HepG2 (cell line): Measurements from ENCODE around the gene UBE2M. TPM values are rescaled to one million over a fixed set of nuclear protein-coding genes. Genes with fewer than 3 reads are reported as not detected.

ENCODE experiments used
- ARID5B ChIP-seq: IDR thresholded peaks from 2 replicates; pipeline ENCODE4 v1.4.0; 2020; ENCODE audit warnings: mild to moderate bottlenecking, missing genetic modification reagents
- FOXJ3 ChIP-seq: sonication (generic); formaldehyde crosslinking; IDR thresholded peaks from 2 replicates; pipeline ENCODE4 v1.4.0; 2020; ENCODE audit warnings: missing genetic modification reagents, mild to moderate bottlenecking, borderline replicate concordance
- FOXP1 ChIP-seq, 2 experiments: fragments of 450-650 bp in 1 of 2; IDR thresholded peaks; 2 replicates each; pipeline ENCODE4 v1.6.1; 2017 to 2018; ENCODE audit warnings: antibody characterized with exemption in 1 of 2
- ONECUT2 ChIP-seq: sonication (generic); formaldehyde crosslinking; IDR thresholded peaks from 2 replicates; pipeline ENCODE4 v1.4.0; 2020; ENCODE audit warnings: missing genetic modification reagents
- RXRB ChIP-seq: IDR thresholded peaks from 2 replicates; pipeline ENCODE4 v1.6.1; 2016; ENCODE audit warnings: borderline replicate concordance, missing genetic modification reagents, missing compliant biosample characterization
- SOX5 ChIP-seq: IDR thresholded peaks from 2 replicates; pipeline ENCODE4 v1.6.1; 2016; ENCODE audit warnings: borderline replicate concordance
- SPEN ChIP-seq: sonication (generic); formaldehyde crosslinking; IDR thresholded peaks from 2 replicates; pipeline ENCODE4 v1.5.1; 2020; ENCODE audit warnings: low read depth, mild to moderate bottlenecking, missing genetic modification reagents
- SSRP1 ChIP-seq: IDR thresholded peaks from 2 replicates; pipeline ENCODE4 v1.6.1; 2016; ENCODE audit warnings: control low read depth
- TFE3 ChIP-seq: IDR thresholded peaks from 2 replicates; pipeline ENCODE4 v1.6.1; 2016
- THAP9 ChIP-seq: sonication (generic); formaldehyde crosslinking; IDR thresholded peaks from 2 replicates; pipeline ENCODE4; 2020; ENCODE audit warnings: missing genetic modification reagents, mild to moderate bottlenecking, borderline replicate concordance
- U2AF1 ChIP-seq: fragments of 200-400 bp; formaldehyde crosslinking; optimal IDR thresholded peaks from 2 replicates; pipeline ENCODE3; 2017; ENCODE audit warnings: mild to moderate bottlenecking, low read depth, low read length
- XRCC5 ChIP-seq: fragments of 200-400 bp; formaldehyde crosslinking; optimal IDR thresholded peaks from 2 replicates; pipeline ENCODE3; 2017; ENCODE audit warnings: mild to moderate bottlenecking, low read length
- YEATS4 ChIP-seq: sonication (generic); formaldehyde crosslinking; IDR thresholded peaks from 2 replicates; pipeline ENCODE4 v1.4.0; 2020; ENCODE audit warnings: missing genetic modification reagents, borderline replicate concordance
- ZBTB7A ChIP-seq: sonication (generic); formaldehyde crosslinking; IDR thresholded peaks from 2 replicates; pipeline ENCODE4 v1.8.0; 2022; ENCODE audit warnings: mild to moderate bottlenecking, missing genetic modification reagents
- ZNF512B ChIP-seq: sonication (generic); formaldehyde crosslinking; IDR thresholded peaks from 2 replicates; pipeline ENCODE4 v1.5.1; 2020; ENCODE audit warnings: missing genetic modification reagents, mild to moderate bottlenecking, borderline replicate concordance
- ZNF556 ChIP-seq: sonication (generic); formaldehyde crosslinking; IDR thresholded peaks from 2 replicates; pipeline ENCODE4 v1.4.0; 2020; ENCODE audit warnings: mild to moderate bottlenecking, missing genetic modification reagents, borderline replicate concordance
- ZNF878 ChIP-seq: sonication (generic); formaldehyde crosslinking; IDR thresholded peaks from 2 replicates; pipeline ENCODE4 v1.8.1; 2023; ENCODE audit warnings: mild to moderate bottlenecking, missing genetic modification reagents, moderate library complexity
- polyA plus RNA-seq, 8 experiments: library from polyadenylated mRNA; depleted of rRNA in 3 of 8; stranded (reverse) in 7 of 8; unstranded in 1 of 8; fragments of >200 nt; fragmentation: Illumina TruSeq in 4 of 8; extraction: Trizol in 4 of 8; gene quantifications; 2 replicates each; pipeline versions ENCODE4 v1.2.1 to v1.2.3, GENCODE V29; 2011 to 2016; ENCODE audit warnings: low read depth in 4 of 8, missing spikeins in 1 of 8, mixed read lengths in 1 of 8; ENCODE audit not compliant: insufficient read depth in 1 of 8
- total RNA-seq, 5 experiments: library from RNA; depleted of rRNA; stranded (reverse); fragments of >200 nt; fragmentation: Illumina TruSeq; extraction: Trizol; gene quantifications; 2 replicates each; pipeline ENCODE4 v1.2.3, GENCODE V29; 2016; ENCODE audit warnings: low read depth in 1 of 5

UBE2M gene
- total and polyA plus RNA-seq, 2 of the 13 experiments (the other 11 are each of a cell fraction or from before 2014, with no cell fraction given) = 36.2 to 50.3 TPM

- TF ChIP-seq FOXP1 (IDR thresholded peaks at IDR 0.05) (no peak), FOXP1 (CRISPR knock-in tag; IDR thresholded peaks at IDR 0.05) (peak; percentile 30; the same call in 1 of the 2 replicates), YEATS4 (CRISPR knock-in tag) (peak; percentile 98), THAP9 (peak; percentile 98), SOX5 (CRISPR knock-in tag) (peak; percentile 55; the same call in 1 of the 2 replicates), ARID5B (CRISPR knock-in tag) (peak; percentile 81), FOXJ3 (CRISPR knock-in tag) (peak; percentile 81), XRCC5 (peak; percentile 99), SPEN (peak; percentile 99), ONECUT2 (CRISPR knock-in tag) (0 out of 2 replicates have a peak, but pooled peaks have one; percentile 46), ZNF512B (CRISPR knock-in tag) (0 out of 2 replicates have a peak, but pooled peaks have one; percentile 26), TFE3 (CRISPR knock-in tag) (peak; percentile 67; the same call in 1 of the 2 replicates), ZNF878 (CRISPR knock-in tag) (peak; percentile 65; the same call in 1 of the 2 replicates), ZNF556 (CRISPR knock-in tag) (peak; percentile 90), RXRB (CRISPR knock-in tag) (peak; percentile 79), ZBTB7A (CRISPR knock-in tag) (peak; percentile 97; the same call in 1 of the 2 replicates), U2AF1 (peak; percentile 86), SSRP1 (0 out of 2 replicates have a peak, but pooled peaks have one; percentile 92)
Observed at GRCh38 chr19:58519355-58520256, 38.8 kb downstream of the UBE2M start, which contains the start of gene ZBTB45 (continued).
